SK-N-SH (cell line): ENCODE results near the gene PSMG3. TPM values are rescaled to one million over a fixed set of nuclear protein-coding genes. Genes with fewer than 3 reads are reported as not detected.

Experiments
- CTCF ChIA-PET: fragments of 300-600, 350-600 bp; formaldehyde crosslinking; extraction: SDS; loops from one replicate; lab custom pipeline; 2021; lab: Yijun Ruan, JAX
- POLR2A ChIA-PET: fragments of 350-600 bp; sonication (Branson Sonifier 250); formaldehyde crosslinking; extraction: SDS; loops from one replicate; lab custom pipeline; 2020; ENCODE audit warnings: antibody characterized with exemption, inconsistent platforms; lab: Yijun Ruan, JAX
- DNase-seq: peaks from one replicate; pipeline ENCODE4 v3.0.0; 2012
- H2AFZ ChIP-seq: fragments of 200-600 bp; sonication (generic); 2 replicates; pipeline ENCODE4 v1.8.1; 2016; ENCODE audit warnings: antibody characterized with exemption, mild to moderate bottlenecking, low read depth
- H3F3A ChIP-seq: fragments of 200-600 bp; sonication (generic); replicated peaks from 2 replicates; pipeline ENCODE3; 2016; ENCODE audit warnings: antibody characterized with exemption, mild to moderate bottlenecking; ENCODE audit not compliant: insufficient read depth
- H3K27ac ChIP-seq, 2 experiments: fragments of 200-500 bp in 1 of 2; fragments of 200-600 bp in 1 of 2; sonication (Bioruptor generic) in 1 of 2; sonication (generic), shearing (Covaris generic) in 1 of 2; 2 replicates each; pipeline versions ENCODE4 v1.5.1 to v1.6.1; 2014 to 2016; ENCODE audit warnings: low read depth in 2 of 2, inconsistent platforms in 1 of 2, low read length in 1 of 2, mild to moderate bottlenecking in 1 of 2, mixed read lengths in 1 of 2
- H3K27me3 ChIP-seq: fragments of 200-600 bp; sonication (generic), shearing (Covaris generic); 2 replicates; pipeline ENCODE4 v1.6.1; 2016; ENCODE audit warnings: mixed run types; ENCODE audit not compliant: insufficient read depth
- H3K36me3 ChIP-seq, 2 experiments: fragments of 200-500 bp in 1 of 2; fragments of 200-600 bp in 1 of 2; sonication (Bioruptor generic) in 1 of 2; sonication (generic) in 1 of 2; replicated peaks in 1 of 2; 2 replicates each; pipeline versions ENCODE3 to v1.5.1; 2014 to 2016; ENCODE audit warnings: low read length in 1 of 2, mild to moderate bottlenecking in 1 of 2; ENCODE audit not compliant: insufficient read depth in 2 of 2, control insufficient read depth in 1 of 2
- H3K4me1 ChIP-seq, 2 experiments: fragments of 200-500 bp in 1 of 2; fragments of 200-600 bp in 1 of 2; sonication (Bioruptor generic) in 1 of 2; sonication (generic), shearing (Covaris generic) in 1 of 2; 2 replicates each; pipeline versions ENCODE4 v1.5.1 to v1.6.1; 2014 to 2016; ENCODE audit warnings: low read depth in 1 of 2, low read length in 1 of 2, mixed run types in 1 of 2; ENCODE audit not compliant: insufficient read depth in 2 of 2, control insufficient read depth in 1 of 2
- H3K4me2 ChIP-seq: fragments of 200-600 bp; sonication (generic), shearing (Covaris generic); 2 replicates; pipeline ENCODE4 v1.6.1; 2017; ENCODE audit warnings: mixed run types
- H3K4me3 ChIP-seq, 2 experiments: fragments of 200-500 bp in 1 of 2; fragments of 200-600 bp in 1 of 2; sonication (Bioruptor generic) in 1 of 2; sonication (generic), shearing (Covaris generic) in 1 of 2; 2 replicates each; pipeline versions ENCODE4 v1.5.1 to v1.8.1; 2014 to 2016; ENCODE audit warnings: low read depth in 2 of 2, inconsistent platforms in 1 of 2, low read length in 1 of 2, mild to moderate bottlenecking in 1 of 2, mixed read lengths in 1 of 2, moderate library complexity in 1 of 2
- H3K79me2 ChIP-seq: fragments of 200-600 bp; sonication (generic); 2 replicates; pipeline ENCODE4 v1.8.1; 2017; ENCODE audit warnings: mild to moderate bottlenecking; ENCODE audit not compliant: insufficient read depth
- H3K9ac ChIP-seq: fragments of 200-600 bp; sonication (generic); 2 replicates; pipeline ENCODE4 v1.6.1; 2017; ENCODE audit warnings: mixed run types
- H3K9me2 ChIP-seq: fragments of 200-600 bp; sonication (generic); 2 replicates; pipeline ENCODE4 v1.6.1; 2017; ENCODE audit warnings: mixed run types
- H3K9me3 ChIP-seq: fragments of 200-600 bp; sonication (generic); 2 replicates; pipeline ENCODE4 v1.6.1; 2017; ENCODE audit warnings: mixed run types, mild to moderate bottlenecking, moderate library complexity
- H4K20me1 ChIP-seq: fragments of 200-600 bp; sonication (generic); 2 replicates; pipeline ENCODE4 v1.6.1; 2017; ENCODE audit warnings: mild to moderate bottlenecking, mixed run types; ENCODE audit not compliant: insufficient read depth
- EP300 ChIP-seq, 2 experiments: IDR thresholded peaks; 2 replicates each; pipeline versions ENCODE4 v1.4.0 to v1.6.1; 2012; ENCODE audit warnings: borderline replicate concordance in 1 of 2, low read depth in 1 of 2, low read length in 1 of 2
- EZH2phosphoT487 ChIP-seq: fragments of 200-600 bp; sonication (generic); IDR thresholded peaks from 2 replicates; pipeline ENCODE4 v1.6.1; 2017; ENCODE audit warnings: low read depth, mixed run types, mild to moderate bottlenecking, antibody characterized with exemption, moderate library complexity, borderline replicate concordance
- FOXJ3 ChIP-seq: sonication (generic); formaldehyde crosslinking; IDR thresholded peaks from 2 replicates; pipeline ENCODE4 v1.5.1; 2020; ENCODE audit warnings: mild to moderate bottlenecking, missing genetic modification reagents
- GABPA ChIP-seq: IDR thresholded peaks from 2 replicates; pipeline ENCODE4 v1.4.0; 2012; ENCODE audit warnings: low read depth, mild to moderate bottlenecking
- JUND ChIP-seq: IDR thresholded peaks from 2 replicates; pipeline ENCODE4 v1.4.0; 2012
- MEF2A ChIP-seq: IDR thresholded peaks from 2 replicates; pipeline ENCODE4 v1.4.0; 2012; ENCODE audit warnings: low read depth, borderline replicate concordance
- MXI1 ChIP-seq: IDR thresholded peaks from 2 replicates; pipeline ENCODE4 v1.6.1; 2012; ENCODE audit warnings: mild to moderate bottlenecking, low read depth, low read length, improper control_type of control experiment
- NFIC ChIP-seq: IDR thresholded peaks from 2 replicates; pipeline ENCODE4 v1.4.0; 2012; ENCODE audit warnings: borderline replicate concordance
- NRF1 ChIP-seq: IDR thresholded peaks from 2 replicates; pipeline ENCODE4 v1.6.1; 2012; ENCODE audit warnings: low read depth, mild to moderate bottlenecking, low read length
- POLR2AphosphoS5 ChIP-seq: IDR thresholded peaks from 2 replicates; pipeline ENCODE4 v1.6.1; 2012; ENCODE audit warnings: low read depth, low read length
- RCOR1 ChIP-seq: fragments of 150-350 bp; IDR thresholded peaks from 2 replicates; pipeline ENCODE4 v1.6.1; 2017; ENCODE audit warnings: antibody characterized with exemption, low read length
- REST ChIP-seq: IDR thresholded peaks from 2 replicates; pipeline ENCODE4 v1.6.1; 2012; ENCODE audit warnings: mild to moderate bottlenecking, low read depth, low read length, moderate library complexity
- RXRA ChIP-seq: IDR thresholded peaks from 2 replicates; pipeline ENCODE4 v1.4.0; 2012; ENCODE audit warnings: low read depth, mild to moderate bottlenecking, borderline replicate concordance
- SIN3A ChIP-seq: IDR thresholded peaks from 2 replicates; pipeline ENCODE4 v1.6.1; 2012; ENCODE audit warnings: low read depth, mild to moderate bottlenecking, low read length, moderate library complexity, borderline replicate concordance
- SMC3 ChIP-seq: IDR thresholded peaks from 2 replicates; pipeline ENCODE4 v1.6.1; 2012; ENCODE audit warnings: low read depth, low read length, improper control_type of control experiment
- TCF12 ChIP-seq: IDR thresholded peaks from 2 replicates; pipeline ENCODE4 v1.4.0; 2012
- YY1 ChIP-seq: IDR thresholded peaks from 2 replicates; pipeline ENCODE4 v1.4.0; 2012; ENCODE audit warnings: low read depth, mild to moderate bottlenecking
- ZBTB33 ChIP-seq: IDR thresholded peaks from 2 replicates; pipeline ENCODE4 v1.4.0; 2012; ENCODE audit warnings: low read depth, borderline replicate concordance
- WGBS: methylation state at CpG from one replicate; pipeline ENCODE4 v1.1.6; 2017; ENCODE audit warnings: low lambda C conversion rate; 5-methylcytosine and 5-hydroxymethylcytosine counted together
- polyA plus RNA-seq, 3 experiments: library from polyadenylated mRNA; depleted of rRNA; stranded (reverse); fragments of >200 nt; gene quantifications; 2 replicates each; pipeline ENCODE4 v1.2.3, GENCODE V29; 2012

Gene PSMG3
- polyA plus RNA-seq, 1 of the 3 experiments (the other 2 are of a cell fraction): 109 TPM

GRCh38 chr7:1531979-1532455, 37.8 kb downstream of the PSMG3 start:
- DNase-seq: no peak
- 69% methylated on average over 10 of the region's 10 CpGs for WGBS

GRCh38 chr7:1531263-1531978, 38.4 kb downstream of the PSMG3 start:
- H3K79me2 ChIP-seq: peaks cover 55% of the 10 kb centered on the region
- peak overlapping the region; percentile 92 for H3K4me2 ChIP-seq
- H3K9me3 ChIP-seq: no peaks in the 10 kb centered on the region
- peaks cover 43% of the 10 kb centered on the region for H3F3A ChIP-seq
- peaks cover 34 to 36% of the 10 kb centered on the region in 2 experiments; a peak in 3 of 4 replicates for H3K4me1 ChIP-seq
- no peaks in the 10 kb centered on the region for H3K27me3 ChIP-seq
- 51% methylated on average over 27 of the region's 55 CpGs for WGBS
- H3K36me3 ChIP-seq: no peaks in the 10 kb centered on the region
- peaks cover 13% of the 10 kb centered on the region; the same call in 1 of the 2 replicates for H4K20me1 ChIP-seq
- H3K9me2 ChIP-seq: no peaks in the 10 kb centered on the region
- peak; percentile 76 for DNase-seq
- peak overlapping the region; percentile 55 to 66 for H3K4me3 ChIP-seq
- H2AFZ ChIP-seq: no peak overlapping the region
- CTCF ChIA-PET: interaction anchor here (0.6 kb wide), 1 partner anchor 27 kb away, joined by 3 read pairs; no protein-coding TSS in a partner anchor
- H3K27ac ChIP-seq: peak overlapping the region in 1 of 2 experiments; percentile 97; a peak in 2 of 4 replicates
- H3K9ac ChIP-seq: peak overlapping the region; percentile 62; the same call in 1 of the 2 replicates
- POLR2A ChIA-PET: no interaction called here
- TF ChIP-seq RCOR1 (no peak), JUND (no peak), NFIC (no peak), ZBTB33 (no peak), REST (no peak), EP300 (IDR thresholded peaks at IDR 0.05; ENCODE audit: borderline replicate concordance in 1 of 2, low read depth in 1 of 2, low read length in 1 of 2) (no peak), FOXJ3 (CRISPR knock-in tag) (no peak), MEF2A (no peak), SIN3A (no peak), POLR2AphosphoS5 (no peak), YY1 (no peak)

More at GRCh38 chr7:1531979-1532455, 37.8 kb downstream of the PSMG3 start:
- Histone ChIP-seq H3F3A (peaks cover 39% of the 10 kb centered on the region), H3K9me3 (no peaks in the 10 kb centered on the region), H4K20me1 (peaks cover 13% of the 10 kb centered on the region; the same call in 1 of the 2 replicates), H3K4me2 (peak overlapping the region; percentile 92), H3K4me3 (peak overlapping the region; percentile 55 to 66; a peak in 3 of 4 replicates), H3K36me3 (no peaks in the 10 kb centered on the region)
- CTCF ChIA-PET: interaction anchor here (0.6 kb wide), 1 partner anchor 27 kb away, joined by 3 read pairs; no protein-coding TSS in a partner anchor
- POLR2A ChIA-PET: no interaction called here
- TF ChIP-seq EP300 (IDR thresholded peaks at IDR 0.05; ENCODE audit: borderline replicate concordance in 1 of 2, low read depth in 1 of 2, low read length in 1 of 2) (no peak), EZH2phosphoT487 (no peak), GABPA (no peak), ZBTB33 (no peak), FOXJ3 (CRISPR knock-in tag) (no peak), TCF12 (no peak), NRF1 (no peak), RCOR1 (no peak), MXI1 (no peak), RXRA (no peak), SMC3 (no peak)
- TF ChIP-seq, all 33 proteins: peak for 0
- H3K27me3 ChIP-seq: no peaks in the 10 kb centered on the region
- H3K9me2 ChIP-seq: no peaks in the 10 kb centered on the region
- H3K9ac ChIP-seq: peak overlapping the region; percentile 62; the same call in 1 of the 2 replicates
- H3K4me1 ChIP-seq: peaks cover 36 to 38% of the 10 kb centered on the region in 2 experiments; a peak in 3 of 4 replicates
- peak overlapping the region; percentile 30 to 97; a peak in 3 of 4 replicates for H3K27ac ChIP-seq
- H2AFZ ChIP-seq: no peak overlapping the region
- peaks cover 61% of the 10 kb centered on the region for H3K79me2 ChIP-seq
